Ramos (cell line): ENCODE data around the gene SAMD4A.

ENCODE experiments used
- in situ Hi-C: fragments of 300-500 bp; cut with MboI; formaldehyde crosslinking; loops from one replicate; pipeline ENCODE4 v1.14.3; 2022; ENCODE audit warnings: low sequenced_read_pairs; ENCODE audit not compliant: unreplicated experiment

Gene SAMD4A

DNA sequence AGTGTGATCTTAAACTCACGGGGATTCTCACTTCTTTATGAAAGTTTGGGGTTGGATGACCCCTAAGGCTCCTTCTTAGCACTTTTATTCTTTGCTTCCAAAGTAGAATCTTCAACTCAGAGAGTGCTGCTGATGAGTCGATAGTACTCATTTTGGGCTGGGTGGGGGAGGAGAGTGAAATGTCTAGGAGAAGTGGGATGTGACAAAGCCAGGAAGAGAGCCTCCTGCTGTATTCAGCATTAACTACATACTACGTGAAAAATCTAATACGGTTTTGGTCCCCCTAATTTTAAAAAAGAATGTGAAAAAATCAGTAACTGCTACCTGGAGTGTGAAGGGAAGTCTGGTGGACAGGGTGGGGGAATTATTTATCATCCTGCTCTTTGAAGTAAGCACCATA, 148.3 kb downstream of the SAMD4A start:
- in situ Hi-C loops = no loop called here

DNA sequence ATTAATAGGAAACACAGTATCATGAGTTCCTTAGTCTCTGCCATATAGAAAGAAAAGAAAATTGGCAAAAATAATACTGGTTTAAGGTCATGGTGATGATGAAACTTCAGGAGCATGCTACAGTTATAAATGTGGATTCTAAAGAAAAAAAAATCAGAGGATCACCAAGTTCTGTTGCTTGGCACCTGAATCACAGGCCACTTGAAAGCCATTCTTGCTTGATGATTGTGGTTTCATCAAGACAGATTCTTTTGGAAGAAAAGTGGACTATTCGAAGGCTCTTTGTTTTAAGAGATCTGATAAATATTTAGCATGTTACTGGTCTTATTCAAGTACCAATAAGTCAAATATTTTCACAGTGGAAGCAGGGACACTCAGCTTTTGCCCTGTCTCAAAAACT, 148.9 kb downstream of the SAMD4A start:
- in situ Hi-C loops = no loop called here

DNA sequence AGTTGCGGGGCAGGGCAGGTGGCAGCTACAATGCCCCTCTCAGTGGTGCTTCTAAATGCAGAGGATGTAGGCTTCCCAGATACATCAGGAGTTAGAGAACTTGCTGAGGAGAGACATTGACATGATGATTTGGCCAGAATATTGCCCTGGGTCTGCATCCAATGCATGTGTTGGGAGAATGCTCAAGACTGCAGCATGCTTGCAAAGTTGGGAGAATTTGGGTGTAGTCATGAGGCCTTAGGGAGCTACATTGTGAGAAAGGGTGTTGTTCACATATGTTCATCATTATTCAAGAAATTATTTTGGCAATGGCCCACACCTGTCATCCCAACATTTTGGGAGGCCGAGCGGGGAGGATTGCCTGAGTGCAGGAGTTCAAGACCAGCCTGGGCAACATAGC, 149.9 kb downstream of the SAMD4A start:
- in situ Hi-C loops = no loop called here

DNA sequence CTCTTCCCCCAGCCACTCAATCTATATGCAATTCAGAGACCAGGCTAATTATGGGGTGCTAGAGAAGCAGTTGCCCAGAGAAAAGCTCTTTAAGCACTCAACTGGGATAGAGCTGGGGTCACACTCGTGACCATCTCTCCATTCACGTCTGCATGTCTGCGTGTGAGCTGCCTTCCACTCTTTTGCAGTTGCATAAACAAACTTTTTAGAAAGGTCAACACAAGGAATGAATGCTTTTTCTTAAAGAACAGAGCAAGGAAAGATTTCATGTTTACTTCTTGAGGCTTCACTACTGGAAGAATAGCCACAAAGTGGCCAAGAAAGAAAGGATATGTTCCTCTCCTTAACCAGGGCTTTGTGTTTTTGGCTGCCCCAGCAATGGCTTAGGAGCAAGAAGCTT, 151.1 kb downstream of the SAMD4A start:
- in situ Hi-C loops = no loop called here

DNA sequence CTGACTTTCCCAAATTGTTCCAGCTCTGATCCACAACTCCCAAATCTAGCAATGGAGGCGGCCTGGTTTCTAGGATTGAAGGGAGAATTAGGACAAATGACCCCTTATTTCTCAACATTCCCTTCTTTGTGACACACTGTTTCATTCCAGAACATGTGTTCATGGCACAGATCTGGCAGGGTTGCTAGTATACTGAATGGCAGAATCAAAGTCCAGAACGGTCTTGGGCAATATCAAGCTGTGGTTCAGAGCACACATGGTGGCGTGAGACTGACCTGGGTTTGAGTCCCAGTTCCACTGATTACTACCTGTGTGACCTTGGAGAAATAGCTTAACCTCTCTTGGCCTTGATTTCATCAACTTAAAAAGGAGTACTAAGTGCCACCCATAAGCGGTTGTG, 152.5 kb downstream of the SAMD4A start:
- in situ Hi-C loops = no loop called here

DNA sequence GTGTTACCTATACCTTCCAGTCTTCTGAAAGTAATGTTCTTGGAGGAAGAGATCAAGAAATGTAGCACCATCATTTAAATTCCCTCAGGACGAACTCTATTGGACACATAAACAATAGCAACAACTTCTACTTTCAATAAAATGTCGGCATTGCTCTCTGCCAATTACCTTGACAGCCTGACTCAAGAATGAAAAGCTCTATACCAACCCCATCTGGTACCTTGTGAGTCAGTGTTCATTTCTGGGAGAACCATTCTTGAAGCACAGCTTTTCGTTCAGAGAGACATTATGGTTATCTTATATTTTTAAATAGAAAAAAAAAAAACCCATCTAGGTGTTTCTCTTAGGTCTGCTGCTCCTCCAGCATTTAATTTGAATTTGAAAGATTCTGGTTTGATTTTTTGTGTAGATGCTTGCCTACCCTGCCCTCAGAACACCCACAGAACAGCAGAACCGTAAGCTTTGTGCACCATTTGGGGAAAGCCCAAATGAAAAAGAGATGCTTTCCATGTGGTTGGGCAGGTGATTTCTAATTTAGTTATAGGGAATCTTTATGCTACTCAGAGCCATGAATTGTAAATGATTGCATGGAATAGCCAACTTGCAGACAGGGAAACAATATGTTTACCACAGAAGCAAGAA, 156.0 kb downstream of the SAMD4A start:
- in situ Hi-C loops = no loop called here

DNA sequence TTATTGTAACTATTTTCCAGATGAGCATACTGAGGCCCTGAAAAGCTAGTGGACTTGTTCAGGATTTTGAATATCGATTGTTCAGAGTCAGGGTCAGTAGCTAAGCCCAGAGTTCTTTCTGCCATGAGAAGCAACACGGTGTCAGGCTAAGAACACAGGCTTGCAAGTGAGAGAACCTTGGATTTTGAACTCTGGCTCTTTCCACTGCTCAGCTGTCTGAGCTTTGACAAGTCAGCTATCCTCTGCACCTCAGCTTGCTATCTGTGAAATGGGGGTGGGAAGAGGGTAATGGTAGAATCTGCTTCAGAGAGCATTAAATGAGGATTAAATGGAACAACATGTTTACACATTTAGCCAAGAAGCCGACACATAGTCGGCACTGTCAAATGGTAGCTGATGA, 157.2 kb downstream of the SAMD4A start:
- in situ Hi-C loops = no loop called here

DNA sequence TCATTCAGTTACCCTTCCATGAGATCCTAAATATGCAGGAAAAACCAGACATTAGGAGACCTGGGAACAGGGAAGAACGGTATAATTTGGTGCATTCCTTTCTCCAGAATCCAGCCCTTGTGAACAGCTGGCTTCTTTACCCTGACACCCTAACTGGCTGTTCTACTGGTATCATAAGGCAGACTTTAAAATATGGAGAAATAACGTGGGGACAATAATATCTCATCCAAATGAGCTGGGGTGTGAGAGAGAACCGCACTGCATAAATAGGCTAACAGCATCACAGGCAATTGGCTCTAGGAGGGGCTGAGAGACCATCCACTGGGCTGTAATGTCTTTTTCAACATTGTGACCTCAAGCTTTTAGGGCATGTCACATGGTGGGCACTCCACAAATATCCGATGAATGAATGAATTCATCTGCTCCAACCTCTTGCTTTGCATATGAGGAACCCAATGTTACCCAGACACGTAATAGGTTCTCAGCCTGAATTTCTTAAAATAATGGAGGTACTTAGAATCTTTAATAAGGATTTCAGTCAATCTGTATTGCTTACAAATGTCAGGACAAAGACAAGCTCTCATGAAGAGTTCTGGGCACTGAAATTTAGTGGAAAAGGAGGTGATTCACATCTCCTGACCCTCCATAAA, 157.9 kb downstream of the SAMD4A start:
- in situ Hi-C loops = no loop called here

DNA sequence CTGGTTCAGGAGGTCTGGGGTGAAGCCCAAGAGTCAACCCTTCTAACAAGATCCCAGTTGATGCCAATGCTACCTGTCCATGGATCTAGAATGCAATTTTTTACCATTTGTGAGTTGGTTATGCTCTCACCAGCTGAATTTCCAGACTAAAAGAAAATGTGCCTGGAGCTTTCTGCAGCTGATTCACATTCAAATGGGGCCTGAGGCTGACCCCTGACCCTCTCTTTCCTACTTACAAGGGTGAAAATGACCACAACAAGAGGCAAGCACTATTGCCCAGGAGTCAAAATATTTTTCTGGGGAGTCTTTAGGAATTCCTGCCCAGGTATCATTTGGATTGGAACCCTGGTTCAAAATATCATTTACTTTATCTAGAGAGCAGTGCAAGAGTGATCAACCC, 159.1 kb downstream of the SAMD4A start:
- in situ Hi-C loops = no loop called here

DNA sequence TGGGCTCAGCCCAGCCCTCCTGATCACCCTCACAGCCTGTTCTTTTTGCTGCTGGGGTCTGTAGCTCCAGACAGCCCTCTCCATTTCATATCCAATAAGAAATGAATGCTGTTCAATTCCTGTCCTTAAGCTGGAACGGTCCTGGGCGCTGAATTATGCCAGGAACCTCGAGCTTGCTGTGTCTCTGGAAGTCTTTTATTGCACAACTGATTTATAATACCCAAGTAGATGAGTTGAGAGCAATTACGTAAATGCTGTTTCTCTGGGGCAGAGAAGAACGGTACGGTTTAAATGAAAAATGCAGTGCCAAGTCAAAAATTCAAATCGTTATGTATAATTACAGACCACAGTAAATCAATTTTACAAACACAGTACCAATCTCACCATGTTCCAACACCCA, 161.0 kb downstream of the SAMD4A start:
- in situ Hi-C loops = no loop called here

DNA sequence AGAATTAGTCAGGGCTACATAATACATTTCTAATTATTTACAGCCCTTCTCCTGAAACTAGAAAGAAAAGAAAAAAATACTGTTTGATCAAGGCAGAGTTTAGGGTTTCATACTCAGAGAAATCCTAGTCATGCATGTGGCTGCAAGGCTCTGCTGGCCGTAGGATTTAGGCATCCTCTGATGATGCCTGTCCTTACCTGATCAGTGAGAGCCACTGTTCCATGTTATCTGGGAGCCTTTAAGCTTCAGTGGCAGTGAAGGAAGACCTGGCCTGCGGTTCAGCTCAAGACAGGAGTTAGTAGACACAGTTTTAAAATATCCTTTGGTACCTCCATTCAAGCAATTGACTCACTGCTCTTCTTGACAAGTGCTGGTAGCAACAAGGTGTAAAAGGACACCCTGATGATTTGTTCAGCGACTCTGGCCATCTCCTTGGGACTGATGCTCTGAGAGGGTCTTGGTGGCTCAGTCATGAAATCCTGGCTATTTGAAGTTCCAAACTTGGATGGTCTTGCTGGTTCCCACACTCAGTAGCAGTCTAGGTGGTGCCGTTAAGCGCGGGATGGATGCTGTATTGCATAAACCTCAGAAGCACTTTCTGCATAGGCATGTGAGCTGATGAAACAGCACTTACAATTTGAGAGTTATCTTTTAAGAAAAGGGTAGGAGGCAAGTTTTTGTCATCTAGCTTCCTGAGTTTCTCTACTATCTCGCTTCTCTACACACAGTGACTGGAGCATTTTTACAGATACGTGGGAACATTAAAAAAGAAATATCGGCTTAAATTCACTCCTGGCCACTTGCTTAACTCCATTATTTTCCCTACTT, 162.0 kb downstream of the SAMD4A start:
- in situ Hi-C loops = no loop called here

DNA sequence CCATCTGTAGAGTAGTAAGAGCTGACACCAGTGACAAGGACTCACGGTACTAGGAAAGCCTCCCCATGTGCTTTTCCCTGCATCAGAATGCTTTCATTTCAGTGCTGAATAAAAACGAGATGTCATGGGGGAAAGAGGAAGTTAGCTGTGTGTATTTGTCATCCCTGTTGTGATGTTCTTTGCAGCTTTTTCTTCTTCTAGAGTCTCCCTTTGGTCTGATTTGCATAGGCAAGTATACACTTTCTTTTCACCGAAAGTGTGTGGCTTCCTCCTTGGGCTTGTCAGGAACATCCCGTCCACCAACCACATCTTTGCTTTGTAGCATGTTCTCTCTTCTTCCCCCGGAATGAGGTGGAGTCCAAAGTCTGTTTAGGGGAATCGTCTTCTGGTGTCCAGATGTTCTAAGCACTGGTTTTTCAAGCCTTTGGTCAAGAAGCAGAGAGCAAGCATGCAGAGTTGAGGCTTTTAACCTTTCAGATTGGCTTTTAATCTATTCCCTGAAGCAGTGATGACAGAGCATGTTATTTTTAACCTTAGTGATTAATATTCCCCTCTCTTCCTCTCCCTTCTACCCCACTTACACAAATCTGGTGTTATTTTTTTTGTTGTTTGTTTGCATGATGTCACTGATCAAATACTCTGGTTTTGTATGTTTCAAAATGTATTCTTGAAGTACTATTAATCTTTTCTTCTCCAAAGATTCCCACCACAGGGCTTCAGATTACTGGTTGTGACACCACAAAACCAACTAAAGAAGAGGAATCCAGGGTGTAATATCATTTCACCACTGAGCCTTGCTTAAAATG, 163.4 kb downstream of the SAMD4A start:
- in situ Hi-C loops = no loop called here

DNA sequence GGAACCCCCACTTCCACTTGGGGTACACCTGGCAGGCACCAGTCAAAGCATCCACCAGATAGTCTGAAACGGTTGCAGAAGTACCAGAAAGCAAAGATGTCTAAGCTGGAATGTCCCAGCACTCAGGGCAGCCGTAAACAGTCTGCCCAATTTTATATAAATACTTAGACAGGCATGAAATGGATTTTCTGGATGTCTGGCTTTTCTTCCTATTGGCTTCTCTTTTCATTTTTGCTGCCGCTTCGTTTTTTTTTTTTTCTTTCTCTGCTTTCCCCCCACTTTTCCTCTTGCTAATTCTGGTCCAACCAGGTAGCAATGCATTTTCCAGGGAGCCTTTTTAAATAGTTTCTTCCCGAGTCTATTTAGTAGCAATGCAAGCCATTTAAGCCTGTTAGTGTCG, 168.0 kb downstream of the SAMD4A start:
- in situ Hi-C loops = no loop called here

DNA sequence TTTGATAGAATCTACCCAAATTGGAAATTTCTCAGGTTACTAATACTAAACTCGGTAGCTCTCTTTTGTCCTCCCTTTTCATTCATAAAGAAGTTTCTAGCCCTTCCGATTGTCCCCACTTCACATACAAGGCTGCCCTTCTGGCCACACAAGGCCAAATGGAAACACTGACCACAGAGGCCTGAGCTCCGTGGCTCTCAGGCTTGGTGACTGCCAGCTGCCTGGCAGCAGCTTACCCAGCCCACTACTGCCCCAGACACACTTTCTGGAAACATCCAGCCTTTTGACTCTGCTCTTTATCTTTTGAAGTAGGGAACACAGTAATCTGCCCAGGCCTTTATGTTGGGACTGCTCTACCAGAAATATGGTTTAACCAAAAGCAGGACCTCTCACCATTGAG, 168.5 kb downstream of the SAMD4A start:
- in situ Hi-C loops = no loop called here

DNA sequence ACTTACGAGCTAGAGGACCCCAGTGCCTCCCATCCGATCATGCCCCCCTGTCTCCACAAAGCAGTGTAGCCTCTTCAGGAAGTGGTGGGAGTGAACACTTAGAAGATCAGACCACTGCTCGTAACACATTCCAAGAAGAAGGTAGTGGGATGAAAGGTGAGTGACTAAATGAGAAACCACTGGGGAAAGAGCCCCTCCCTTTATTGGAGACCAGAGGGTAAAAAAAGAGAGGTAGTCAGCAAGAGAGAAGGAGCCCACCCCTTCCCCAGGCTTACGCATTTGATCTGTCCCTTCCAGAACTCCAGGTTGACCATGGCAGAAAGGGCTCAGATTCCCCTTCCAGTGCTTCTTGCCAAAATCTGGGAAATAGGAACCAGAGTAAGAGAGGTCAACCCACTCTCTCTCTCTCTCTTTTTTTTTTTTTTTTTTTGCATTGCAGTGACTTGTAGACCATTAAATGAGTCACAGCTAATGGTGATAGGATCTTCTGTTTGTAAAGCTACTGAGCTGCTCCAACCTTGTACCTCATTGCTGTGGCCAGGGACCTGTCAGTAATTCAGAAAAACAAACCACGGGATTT, 170.3 kb downstream of the SAMD4A start:
- in situ Hi-C loops = no loop called here

DNA sequence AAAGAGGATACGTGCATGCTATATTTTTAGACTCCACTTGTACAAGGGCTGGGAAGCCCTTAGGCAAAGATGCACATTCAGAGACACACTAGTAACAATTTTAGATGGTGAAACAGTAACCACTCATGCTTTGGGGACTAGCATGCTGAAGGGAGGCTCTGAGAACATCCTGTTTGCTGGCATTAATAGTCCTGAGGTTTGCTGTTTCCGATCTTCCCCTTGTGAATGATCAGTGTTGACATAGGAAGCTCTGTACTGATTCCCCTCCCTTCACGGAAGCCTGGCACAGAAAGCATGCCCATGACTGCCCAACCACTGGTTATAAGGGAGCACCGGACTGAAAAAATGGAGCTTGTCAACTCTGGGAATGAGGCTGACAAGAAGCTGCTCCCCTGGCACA, 171.1 kb downstream of the SAMD4A start:
- in situ Hi-C loops = no loop called here

DNA sequence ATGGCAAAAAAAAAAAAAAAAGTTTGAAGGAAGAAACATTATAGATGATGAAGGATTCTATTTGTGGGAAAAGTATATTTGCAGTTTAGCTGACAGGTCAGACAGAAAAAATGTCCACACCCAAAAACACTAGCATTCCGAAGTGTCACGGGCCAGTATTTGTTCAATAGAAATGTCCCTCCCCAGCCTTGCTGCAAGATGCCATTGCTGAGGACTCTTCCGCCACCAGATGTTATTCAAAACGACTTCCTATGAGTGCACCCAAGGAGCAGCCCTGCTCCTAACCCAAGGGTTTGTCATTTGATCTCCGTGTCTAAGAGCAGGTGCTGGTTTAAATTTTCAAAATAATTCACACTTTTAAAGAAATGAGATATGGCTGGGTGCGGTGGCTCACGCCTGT, 172.6 kb downstream of the SAMD4A start:
- in situ Hi-C loops = no loop called here

DNA sequence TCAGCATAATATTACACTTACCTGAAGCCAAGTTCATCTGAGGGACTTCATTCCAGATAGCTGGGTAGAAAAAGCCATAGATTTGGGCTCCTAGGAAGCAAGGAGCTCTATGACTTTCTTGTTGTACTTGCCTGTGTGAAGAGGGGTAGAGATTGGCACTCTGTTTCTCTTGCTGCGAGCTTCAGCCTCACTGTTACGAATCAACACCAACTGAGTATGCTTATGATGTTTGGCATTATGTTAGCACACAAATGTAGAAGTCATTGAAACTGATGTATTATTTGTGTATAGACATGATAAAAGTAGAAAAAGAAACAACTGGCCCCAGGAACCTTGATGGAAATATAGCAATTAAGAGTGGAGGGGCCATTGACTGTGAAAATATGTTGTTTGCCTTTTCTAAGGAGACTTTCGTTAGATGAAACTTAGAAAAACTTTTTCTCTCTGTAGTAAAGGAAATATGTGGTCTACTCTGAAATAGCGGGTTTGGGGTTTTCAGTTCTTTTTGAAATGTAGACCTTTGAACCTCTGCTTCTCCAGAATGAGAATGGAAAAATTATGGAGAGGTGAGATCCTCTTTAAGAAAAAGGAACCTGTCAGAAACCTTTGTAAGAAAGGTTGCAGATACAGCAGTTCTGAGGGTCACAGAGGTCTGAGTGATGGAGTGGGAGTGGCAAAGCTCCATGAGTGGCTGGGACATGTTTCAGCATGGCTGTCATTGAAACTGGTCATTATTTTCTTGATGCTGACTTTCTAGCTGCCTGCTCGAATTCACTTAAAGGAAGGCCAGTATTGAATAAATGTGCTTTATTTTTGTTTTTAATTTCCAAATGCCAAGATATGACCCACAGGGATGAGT, 175.8 kb downstream of the SAMD4A start:
- in situ Hi-C loops = no loop called here

DNA sequence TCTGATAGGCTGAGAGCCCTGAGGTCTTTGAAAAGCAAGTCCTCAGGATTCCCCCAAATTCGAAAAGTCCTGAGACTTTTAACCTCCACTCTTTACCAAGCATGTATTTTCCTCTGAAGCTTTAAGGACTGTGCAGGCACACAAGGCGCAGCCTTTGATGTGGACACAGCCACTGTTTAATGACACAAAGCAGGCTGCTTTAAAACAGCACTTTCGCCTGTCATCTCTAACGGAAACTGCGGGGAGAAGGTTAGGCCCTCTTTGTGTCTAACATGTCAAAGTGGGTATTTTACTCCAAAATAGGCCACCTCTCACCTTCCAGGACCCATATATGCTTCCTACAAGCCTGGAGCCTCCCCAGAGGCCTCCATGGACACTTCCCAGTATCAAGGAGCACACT, 176.5 kb downstream of the SAMD4A start:
- in situ Hi-C loops = no loop called here
